Lower leg skin (tissue), 4 donors: ENCODE measurements around the gene ACAN. TPM values are rescaled to one million over a fixed set of nuclear protein-coding genes. Genes with fewer than 3 reads are reported as not detected.
A peak's percentile ranks its signal among the peaks of the same experiment; 100 is the strongest.

Experiments
- DNase-seq, 2 donors: peaks; one replicate each; pipeline ENCODE4 v3.0.0-alpha.2; 2019; ENCODE audit warnings: low spot score in 2 of 2
- H3K4me3 ChIP-seq: fragments of 200-600 bp; sonication (generic); 2 replicates; pipeline ENCODE4 v1.5.1; 2017; ENCODE audit warnings: mild to moderate bottlenecking, low read depth; ENCODE audit not compliant: poor library complexity, severe bottlenecking
- CTCF ChIP-seq, 3 donors: fragments of 450-650 bp; IDR thresholded peaks; one replicate each; pipeline ENCODE4 v1.5.1; 2016; ENCODE audit warnings: antibody characterized with exemption in 3 of 3, mild to moderate bottlenecking in 3 of 3, moderate library complexity in 2 of 3
- POLR2A ChIP-seq, 2 donors: fragments of 450-650 bp; IDR thresholded peaks; one replicate each; pipeline ENCODE4 v1.6.1; 2016 to 2017; ENCODE audit warnings: antibody characterized with exemption in 2 of 2, mild to moderate bottlenecking in 1 of 2, moderate library complexity in 1 of 2
- WGBS, 2 donors: methylation state at CpG; one replicate each; pipeline ENCODE4 v1.1.5; 2018; 5-methylcytosine and 5-hydroxymethylcytosine counted together
- intact Hi-C: fragments of 100-400 bp; cut with DNase I; formaldehyde crosslinking; loops from one replicate; pipeline ENCODE4 v1.15.0; 2023; ENCODE audit warnings: low total_unique reads
- total RNA-seq, 4 donors: library from RNA; depleted of rRNA; stranded (reverse); fragments of >200 nt; gene quantifications; one replicate each; pipeline ENCODE4 v1.1.0, GENCODE V29; 2016

ACAN gene
- total RNA-seq, 4 donors from 2014 or later, result 0.17 to 0.61 (median 0.58) TPM; not detected in 1

- 98 to 99% methylated on average over 7 of the region's 7 CpGs for WGBS, 2 donors
- intact Hi-C loops, result no loop called here
- no peak for DNase-seq
- no peak overlapping the region for H3K4me3 ChIP-seq
- TF ChIP-seq CTCF (IDR thresholded peaks at IDR 0.05) (no peak), POLR2A (IDR thresholded peaks at IDR 0.05) (no peak)
Measured at GRCh38 chr15:88906551-88906950, 103.3 kb downstream of the ACAN start.

GRCh38 chr15:88907111-88907510, 103.9 kb downstream of the ACAN start:
- H3K4me3 ChIP-seq, result no peak overlapping the region
- no peak for DNase-seq
- TF ChIP-seq POLR2A (IDR thresholded peaks at IDR 0.05), result no peak
- TF ChIP-seq CTCF (IDR thresholded peaks at IDR 0.05), result no peak
- WGBS, 2 donors, result 84 to 87% methylated on average over 14 of the region's 14 CpGs
- intact Hi-C loops, result no loop called here

DNA sequence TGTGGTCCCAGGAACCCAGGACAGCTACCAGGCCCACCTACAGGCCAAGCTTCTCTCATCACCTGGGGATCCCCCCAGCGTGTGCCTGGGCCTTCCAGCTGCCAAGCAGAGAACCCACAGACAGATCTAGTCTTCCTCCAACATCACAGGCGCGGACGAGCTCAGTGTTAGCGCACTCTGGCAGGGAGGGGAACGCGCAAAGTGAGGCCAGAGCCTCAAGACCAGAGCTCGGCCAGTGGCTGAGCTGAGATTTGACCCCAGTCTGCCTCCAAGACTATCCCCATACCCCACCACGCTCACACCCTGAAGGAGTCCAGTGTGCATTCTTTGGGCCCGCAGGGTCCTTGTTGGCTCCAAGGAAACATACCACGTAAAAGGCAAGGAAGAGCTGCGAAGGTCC, 104.9 kb downstream of the ACAN start:
- intact Hi-C loops, result no loop called here
- peak in 1 of 2 donors; percentile 72 for DNase-seq
- no peak overlapping the region for H3K4me3 ChIP-seq
- 90 to 92% methylated on average over 8 to 12 of the region's 12 CpGs for WGBS, 2 donors
- no peak for TF ChIP-seq POLR2A (IDR thresholded peaks at IDR 0.05)
- TF ChIP-seq CTCF (IDR thresholded peaks at IDR 0.05), result no peak

DNA sequence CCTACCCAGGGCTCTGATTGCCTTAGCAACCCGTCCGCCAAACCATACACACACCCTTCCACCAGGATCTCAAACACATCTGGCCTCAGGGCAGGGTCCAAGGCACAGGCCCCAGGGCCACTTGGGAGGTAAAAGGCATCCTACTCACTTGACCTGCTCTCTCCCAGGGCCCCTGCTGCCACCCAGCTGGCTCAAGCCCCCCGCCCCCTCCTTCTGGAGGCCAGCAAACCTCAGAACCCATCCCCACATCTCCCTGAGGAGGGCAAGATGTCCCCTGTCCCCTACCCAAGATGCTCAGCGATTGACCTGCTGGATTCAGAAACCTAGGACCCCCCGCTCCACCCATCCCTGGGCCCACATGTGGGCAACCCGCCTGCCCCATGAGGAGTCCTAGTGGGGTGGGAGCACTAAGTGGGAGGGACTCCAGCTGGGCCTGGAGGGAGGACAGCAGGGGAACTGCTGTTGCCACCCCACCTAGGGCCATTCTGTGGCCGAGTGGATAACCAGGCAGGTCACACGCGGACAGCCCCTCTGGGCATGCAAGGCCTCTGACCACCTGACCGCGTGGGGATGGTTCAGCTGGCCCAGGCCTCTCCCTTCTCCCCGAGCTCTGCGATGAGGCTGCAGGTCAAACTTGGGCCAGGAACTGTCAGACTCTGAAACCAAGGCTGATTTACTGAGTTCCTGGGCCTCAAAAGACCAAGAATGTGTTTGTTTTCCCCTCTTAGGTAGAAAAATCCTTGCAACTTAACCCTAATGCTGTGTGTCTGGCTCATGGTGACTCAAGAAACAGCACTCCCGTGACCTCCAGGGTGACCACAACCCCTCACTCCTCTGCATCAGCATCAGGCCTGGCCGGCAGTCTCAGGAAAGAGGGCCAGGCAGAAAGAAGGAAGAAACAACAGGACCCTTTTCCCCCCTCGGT, 105.7 kb downstream of the ACAN start:
- peak in 1 of 2 donors; percentile 84 for DNase-seq
- no peak for TF ChIP-seq POLR2A (IDR thresholded peaks at IDR 0.05)
- no peak for TF ChIP-seq CTCF (IDR thresholded peaks at IDR 0.05)
- intact Hi-C loops, result no loop called here
- no peak overlapping the region for H3K4me3 ChIP-seq
- WGBS, 2 donors, result 81 to 86% methylated on average over 14 to 16 of the region's 16 CpGs

DNA sequence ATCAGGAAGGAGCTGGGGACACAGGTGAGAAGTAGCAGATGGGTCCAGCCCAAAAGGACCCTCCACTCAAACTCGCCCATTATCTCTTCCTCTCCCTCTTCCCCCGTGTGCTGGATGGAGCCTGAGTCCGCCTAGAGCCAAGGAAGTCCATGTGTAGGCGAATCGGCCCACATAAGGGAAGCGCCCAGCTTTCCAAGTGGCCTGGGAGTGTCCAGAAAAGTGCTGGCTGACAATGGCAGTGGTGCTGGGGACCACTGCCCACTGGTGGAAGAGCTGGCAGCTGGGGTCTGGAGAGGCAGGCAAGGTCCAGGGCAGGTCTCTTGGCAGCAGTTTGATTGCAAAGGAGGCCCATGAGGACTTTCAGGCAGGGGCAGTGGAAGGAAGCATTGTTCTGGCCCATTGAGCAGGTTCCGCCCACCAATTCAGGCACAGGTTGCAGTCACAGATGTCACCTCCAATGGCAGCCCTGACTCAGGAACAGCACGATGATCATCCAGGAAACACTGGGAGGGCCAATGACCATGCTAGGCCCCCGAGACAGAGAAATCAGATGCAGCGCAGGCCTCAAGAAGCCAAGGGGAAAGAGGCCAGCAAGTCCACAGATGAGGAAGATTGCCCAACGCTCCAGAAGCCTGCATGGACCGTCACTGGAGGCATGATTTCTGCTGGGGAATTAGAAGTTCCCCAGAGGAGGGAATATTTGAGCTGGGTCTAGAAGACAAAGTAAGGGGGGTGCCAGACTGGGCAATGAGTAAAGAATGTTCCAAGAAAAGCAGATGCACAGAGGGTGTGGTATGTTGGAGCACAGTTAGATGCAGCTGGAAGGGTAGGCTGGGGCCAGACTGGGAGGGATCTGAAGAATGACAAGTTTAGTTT, 107.0 kb downstream of the ACAN start:
- TF ChIP-seq POLR2A (IDR thresholded peaks at IDR 0.05), result no peak
- no peak for TF ChIP-seq CTCF (IDR thresholded peaks at IDR 0.05)
- no peak overlapping the region for H3K4me3 ChIP-seq
- intact Hi-C loops, result no loop called here
- peak; percentile 67 to 90 for DNase-seq
- 68 to 71% methylated on average over 12 of the region's 12 CpGs for WGBS, 2 donors
